ENCODE data around the gene SND1.

Gene SND1

DNA sequence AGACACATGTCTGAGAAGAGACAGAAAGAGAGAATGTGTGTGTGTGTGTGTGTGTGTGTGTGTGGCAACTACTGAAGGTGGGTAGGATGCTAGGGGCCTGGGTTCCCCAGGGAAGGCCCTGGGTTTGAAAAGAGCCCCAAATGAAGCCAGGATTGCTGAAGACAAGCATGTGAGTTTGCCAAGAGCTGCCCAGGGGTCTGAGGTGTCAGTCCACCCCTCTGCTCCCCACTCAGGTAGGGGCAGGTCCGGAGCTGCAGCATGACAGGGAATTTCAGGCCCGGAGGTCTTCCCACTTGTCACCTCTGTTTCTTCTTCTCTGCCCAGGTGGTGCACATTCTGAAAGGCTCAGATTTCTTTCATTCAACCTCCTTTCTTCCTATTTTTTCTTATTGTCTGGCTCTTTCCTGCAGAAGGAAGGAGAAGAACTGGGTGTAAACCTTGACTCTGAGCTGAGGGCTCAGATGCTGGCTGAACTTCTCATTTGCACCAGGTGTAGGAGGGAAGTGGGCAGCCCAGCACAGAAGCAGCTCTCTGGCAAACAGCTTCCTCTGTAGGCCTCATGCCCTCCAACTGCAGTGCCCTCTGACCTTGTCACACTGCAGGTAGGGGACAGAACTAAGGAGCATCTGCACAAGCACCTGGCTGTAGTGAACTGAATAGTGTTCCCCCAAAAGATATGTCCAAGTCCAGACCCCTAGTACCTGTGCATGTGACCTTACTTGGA lies 458.8 kb downstream of the SND1 start:
- DNase-seq = no peak

- no peak for DNase-seq
Observed at GRCh38 chr7:128112018-128112780, 460.2 kb downstream of the SND1 start.

- DNase-seq = no peak
Observed at GRCh38 chr7:128112781-128113221, 460.8 kb downstream of the SND1 start.

DNA sequence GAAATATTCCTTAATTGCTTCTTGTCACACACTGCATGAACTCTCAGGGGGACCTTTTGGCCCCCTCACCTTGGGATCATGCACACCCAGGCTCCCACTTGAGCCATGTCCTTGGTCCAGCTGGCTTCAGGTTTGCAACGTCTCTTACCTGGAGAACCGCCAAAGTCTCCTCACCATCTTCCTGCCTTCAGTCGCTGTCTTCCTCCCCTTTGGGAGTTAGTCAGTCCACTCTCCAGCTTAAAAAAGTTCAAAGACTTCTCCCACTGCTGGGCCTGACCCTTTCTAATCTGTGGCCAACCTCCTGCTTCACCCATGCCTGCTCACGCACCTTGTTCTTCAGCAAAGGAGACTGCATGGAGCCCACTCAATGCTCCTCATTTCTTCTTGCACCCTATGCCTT lies 461.8 kb downstream of the SND1 start:
- DNase-seq = no peak

GRCh38 chr7:128114806-128115205 lies 462.8 kb downstream of the SND1 start:
- DNase-seq = no peak

DNA sequence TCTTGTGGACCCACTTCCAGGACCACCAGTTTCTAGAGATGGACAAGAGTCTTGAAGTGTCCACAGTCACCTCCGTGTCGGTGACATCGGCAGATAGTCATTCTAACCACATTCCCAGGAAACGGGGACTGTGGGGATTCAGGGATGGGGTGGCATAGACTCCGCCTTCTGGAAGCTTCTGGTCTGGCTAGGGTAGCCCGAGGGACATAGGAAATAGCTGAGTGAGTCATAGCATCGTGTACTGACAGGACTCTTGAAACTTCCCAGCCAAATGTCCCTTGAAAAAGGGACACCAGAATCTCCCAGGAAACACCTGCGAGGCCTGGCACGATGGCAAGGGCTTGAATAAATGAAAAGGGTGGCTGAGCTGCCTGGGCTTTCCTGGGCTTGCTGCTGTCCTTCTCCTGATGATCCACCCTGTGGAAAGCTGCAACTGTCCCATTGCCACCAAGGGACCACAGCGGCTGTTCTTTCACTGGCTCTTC lies 463.4 kb downstream of the SND1 start:
- no peak for DNase-seq

- DNase-seq = no peak
Observed at GRCh38 chr7:128115821-128116723, 464.1 kb downstream of the SND1 start.

GRCh38 chr7:128116740-128117139 lies 464.7 kb downstream of the SND1 start:
- no peak for DNase-seq

DNA sequence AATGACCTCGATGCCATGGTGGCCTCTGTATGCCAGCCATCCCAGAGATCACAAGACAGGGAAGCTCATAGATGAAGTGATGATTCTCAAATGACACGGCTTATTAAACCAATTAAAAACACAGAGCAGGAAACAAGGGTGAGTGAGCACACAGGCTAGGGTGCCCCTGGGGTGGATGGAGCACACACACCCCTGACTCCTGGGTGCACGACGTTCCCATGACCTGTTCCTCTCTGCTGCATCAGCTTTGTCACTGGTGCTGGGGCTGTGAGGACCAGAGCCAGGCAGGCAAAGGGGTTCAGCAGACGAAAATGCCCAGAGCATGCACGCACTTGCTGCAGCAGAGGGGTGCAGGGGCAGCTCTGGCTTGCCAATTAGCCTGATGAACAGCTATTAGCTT lies 465.7 kb downstream of the SND1 start:
- DNase-seq = no peak

DNA sequence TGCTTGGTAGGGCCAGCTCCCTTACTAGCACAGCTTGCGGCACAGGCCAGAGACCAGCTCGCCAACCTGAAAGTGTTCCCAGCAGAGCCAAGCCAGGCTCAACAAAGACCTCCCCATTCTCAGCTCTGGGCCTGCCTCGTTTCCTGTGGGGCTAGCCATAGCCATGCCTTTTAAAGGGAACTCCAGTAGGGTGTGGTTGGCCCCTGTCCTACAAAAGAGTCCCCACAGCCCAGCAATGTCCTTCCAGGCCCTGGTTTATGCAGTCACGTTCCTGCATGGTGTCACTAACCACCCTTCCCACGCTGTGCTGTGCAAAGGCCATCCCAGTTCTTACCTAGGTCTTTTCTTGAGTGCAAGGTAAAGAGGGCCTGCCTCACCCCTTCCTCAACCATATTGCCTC lies 467.0 kb downstream of the SND1 start:
- no peak for DNase-seq

GRCh38 chr7:128120116-128120515 lies 468.1 kb downstream of the SND1 start:
- no peak for DNase-seq

GRCh38 chr7:128120976-128121490 lies 469.0 kb downstream of the SND1 start:
- DNase-seq = no peak

- DNase-seq = no peak
Observed at GRCh38 chr7:128121711-128122530, 469.9 kb downstream of the SND1 start.

GRCh38 chr7:128122576-128123290 lies 470.7 kb downstream of the SND1 start:
- no peak for DNase-seq

- no peak for DNase-seq
Observed at GRCh38 chr7:128123291-128124037, 471.5 kb downstream of the SND1 start.

- no peak for DNase-seq
Observed at GRCh38 chr7:128124786-128125185, 472.8 kb downstream of the SND1 start.

GRCh38 chr7:128125816-128126215 lies 473.8 kb downstream of the SND1 start:
- DNase-seq = no peak

GRCh38 chr7:128128401-128128800 lies 476.4 kb downstream of the SND1 start:
- DNase-seq = no peak

- no peak for DNase-seq
Observed at GRCh38 chr7:128129224-128129864, 477.4 kb downstream of the SND1 start.

- DNase-seq = no peak
Observed at GRCh38 chr7:128131115-128131514, 479.1 kb downstream of the SND1 start.

All from activated gamma-delta T cell treated with Interleukin-2 at 50 U/mL for 16 hours (primary cell).